ENCODE data around the gene RXFP4.
"Not testable (repeated sequence)": the region's sequence is repeated elsewhere in the genome, so short reads cannot be mapped to it uniquely, and the experiment has no call there.

Gene RXFP4

GRCh38 chr1:155979597-155980343, 38.3 kb downstream of the RXFP4 start:
- DNase-seq: no peak

DNA sequence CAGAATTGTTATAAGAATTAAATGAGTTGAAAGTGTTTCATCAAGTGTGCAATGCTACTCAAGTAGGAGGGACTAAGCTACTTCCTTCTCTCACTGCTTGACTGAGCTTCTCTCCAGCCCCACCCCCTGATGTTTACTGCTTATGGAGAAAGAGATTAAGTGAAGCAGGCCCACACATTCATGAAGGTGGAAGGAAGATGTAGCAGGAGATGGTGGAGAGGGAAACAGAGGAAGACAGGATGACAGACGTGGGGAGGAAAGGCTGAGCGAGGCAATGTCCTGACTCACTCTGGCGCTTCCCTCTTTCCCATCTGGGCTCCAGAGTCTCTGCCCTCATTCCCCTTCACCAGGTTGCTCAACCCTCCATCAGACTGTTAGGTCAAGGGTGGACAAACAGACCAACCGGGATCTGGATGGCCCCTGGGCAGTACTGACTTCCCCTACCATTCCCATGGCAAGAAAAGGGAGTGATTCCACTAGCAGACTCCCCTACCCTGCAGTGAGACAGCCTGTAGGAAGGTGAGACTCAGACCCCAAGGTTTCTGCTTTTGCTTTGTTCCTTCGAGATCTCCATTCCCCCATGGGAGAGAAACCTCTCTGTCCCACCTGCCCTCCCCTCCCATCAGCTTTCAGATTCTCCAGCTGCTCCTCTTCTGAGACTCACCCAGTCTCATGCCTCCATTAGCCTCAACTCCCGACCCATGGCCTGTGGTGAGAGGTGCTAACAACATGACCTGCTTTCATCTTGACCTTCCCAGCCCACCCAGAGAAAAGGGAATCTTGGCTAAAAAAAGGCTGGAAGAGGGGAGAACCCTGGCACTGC, 40.0 kb downstream of the RXFP4 start:
- DNase-seq: no peak

DNA sequence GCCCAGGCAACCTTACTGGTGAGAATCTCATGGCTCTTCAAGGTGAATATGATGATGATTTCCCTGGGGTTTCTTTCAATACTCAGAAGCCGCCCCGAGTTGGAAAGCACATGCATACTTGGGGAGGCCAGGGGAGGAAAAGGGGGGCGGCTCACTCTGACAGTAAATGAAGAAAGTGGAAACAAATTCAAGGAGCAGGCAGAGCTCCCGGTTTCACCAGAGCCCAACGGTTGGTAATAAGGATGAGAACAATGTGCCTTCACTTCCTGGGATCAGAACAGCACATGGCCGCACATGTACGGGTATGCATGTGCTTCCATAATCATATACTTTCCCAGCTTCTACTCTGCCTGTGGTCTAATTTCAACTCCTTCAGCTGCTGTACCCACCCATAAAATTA, 40.7 kb downstream of the RXFP4 start:
- no peak for DNase-seq

DNA sequence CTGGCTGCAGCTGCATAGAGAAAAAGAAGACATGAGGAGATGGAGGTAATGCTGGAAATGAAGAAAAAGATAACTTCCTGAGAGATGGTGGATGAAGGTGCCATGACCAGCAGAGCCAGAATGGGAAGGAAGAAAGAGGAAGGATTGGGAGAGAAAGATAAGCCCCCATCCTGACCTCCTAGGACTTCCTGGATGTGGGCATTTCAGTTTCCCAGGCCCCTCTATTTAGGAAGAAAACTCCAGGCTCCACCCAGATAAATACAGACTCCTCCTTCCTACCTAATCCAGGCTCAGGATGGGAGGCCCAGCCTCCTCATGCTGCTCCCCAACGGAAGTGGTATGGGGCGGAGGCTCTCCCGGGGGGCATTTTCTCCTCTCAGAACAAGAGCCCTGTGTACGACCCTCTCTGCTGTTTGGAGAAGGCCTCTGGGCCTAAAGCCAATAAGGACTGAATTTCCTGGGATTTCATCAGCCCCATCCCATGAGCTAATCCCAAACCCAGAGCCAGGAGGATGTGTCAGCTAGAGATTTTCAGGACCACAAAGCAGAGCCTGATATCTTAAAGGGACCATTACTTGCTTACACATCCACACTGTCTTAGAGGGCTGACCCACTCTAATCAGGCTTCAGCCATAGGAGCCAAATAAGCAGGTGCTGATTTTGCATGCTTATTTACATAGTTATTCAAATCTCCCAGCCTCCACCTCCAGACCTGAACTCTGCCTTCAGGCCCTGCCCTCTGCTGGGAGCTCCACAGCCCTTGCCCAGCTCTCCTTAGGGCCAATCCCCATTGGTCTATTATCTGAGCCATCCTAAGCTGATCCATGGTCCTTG, 42.0 kb downstream of the RXFP4 start:
- peak; percentile 67 for DNase-seq

DNA sequence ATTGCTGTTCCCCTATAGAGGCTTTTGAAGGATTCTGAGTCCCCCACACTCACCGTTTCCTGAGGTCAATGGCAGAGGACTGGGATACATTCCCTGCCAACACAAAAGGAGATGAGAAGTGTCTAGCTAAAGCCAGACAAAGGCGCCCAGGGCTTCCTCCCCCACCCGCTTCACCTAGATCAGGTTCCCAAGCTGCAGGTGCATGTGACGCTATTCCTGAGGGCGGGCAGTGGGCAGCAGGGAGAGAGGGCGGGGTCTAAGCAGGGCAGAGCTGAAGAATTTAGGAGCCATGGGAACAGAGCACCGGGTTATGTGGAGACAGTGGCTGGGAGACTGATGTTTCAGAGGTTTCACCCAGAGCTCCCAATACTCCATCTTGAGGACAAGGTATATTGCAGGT, 42.9 kb downstream of the RXFP4 start:
- DNase-seq: no peak

GRCh38 chr1:155984903-155985645, 43.6 kb downstream of the RXFP4 start:
- DNase-seq: not testable (repeated sequence)

DNA sequence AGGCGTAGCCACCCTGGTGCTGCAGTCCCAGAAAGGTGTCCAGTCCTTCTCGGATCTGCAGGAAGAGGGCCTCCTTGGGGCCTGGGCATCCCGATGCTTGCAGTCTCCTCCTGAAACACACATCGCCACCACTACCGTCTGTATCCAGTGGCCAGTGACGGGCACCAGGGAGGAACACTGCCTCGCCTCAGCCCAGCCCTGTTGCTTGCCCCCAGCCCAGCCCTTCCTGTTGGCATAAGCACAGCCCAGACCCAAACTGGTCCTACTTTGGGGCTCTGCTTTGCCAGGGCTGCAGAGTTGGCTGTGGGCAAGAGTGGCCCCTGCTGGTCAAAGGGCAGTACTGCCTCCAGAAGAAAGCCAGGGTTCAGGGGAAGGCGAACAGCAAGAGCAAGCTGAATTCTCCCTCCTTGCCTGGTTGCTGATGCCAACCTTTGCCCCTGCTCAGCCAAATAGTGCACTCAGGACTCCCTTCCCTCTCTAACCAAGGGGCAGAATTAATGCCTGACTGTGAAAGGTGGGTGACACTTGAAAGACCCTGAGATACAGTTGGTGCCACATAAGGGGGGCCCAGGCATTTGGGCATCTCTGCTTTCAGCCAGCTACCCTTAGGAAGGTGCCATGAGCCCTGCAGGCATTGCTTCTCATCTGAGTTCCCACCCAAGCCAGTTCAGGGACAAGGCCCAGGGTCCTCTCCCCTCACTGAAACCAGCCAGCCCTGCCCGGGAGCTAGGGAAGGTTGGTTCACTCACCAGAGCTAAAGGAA, 48.0 kb downstream of the RXFP4 start:
- peak; percentile 60 for DNase-seq

DNA sequence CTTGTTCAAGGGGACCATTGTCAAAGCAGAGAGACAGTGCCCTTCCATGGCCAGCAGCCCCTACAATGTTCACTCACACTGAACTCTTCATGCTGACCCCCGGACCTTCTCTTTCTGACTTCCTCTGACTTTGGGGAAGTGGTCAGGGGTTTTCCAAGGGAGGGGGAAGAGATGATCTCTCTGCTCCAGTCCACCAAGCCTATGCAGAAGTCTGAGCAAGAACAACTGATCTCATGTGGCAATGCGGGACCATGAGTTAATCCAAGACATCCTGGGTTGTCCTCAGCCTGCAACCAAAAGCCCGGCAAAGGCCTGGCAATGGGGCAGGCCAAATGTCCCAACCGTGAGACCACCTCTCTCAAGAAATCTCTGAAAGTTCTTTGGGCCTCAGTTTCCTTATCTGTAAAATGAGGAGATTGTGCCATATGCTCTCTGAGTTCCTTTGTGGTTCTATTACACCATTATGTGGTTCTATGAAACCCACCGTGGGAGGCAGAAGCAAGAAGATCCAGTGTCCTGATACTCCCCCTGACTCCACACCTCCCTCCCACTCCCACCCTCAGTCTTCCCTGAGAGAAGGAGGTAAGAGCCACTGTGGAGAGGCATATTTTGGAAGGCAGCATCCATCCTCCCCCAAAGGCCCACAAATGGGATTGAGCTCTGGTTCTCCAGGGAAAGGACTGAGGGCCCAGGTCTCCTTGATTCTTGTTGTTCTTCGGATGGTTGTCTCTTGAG, 48.7 kb downstream of the RXFP4 start:
- DNase-seq: no peak

Data from T1000 (cell line).